Measurements from ENCODE around the gene NCOA4.

DNA sequence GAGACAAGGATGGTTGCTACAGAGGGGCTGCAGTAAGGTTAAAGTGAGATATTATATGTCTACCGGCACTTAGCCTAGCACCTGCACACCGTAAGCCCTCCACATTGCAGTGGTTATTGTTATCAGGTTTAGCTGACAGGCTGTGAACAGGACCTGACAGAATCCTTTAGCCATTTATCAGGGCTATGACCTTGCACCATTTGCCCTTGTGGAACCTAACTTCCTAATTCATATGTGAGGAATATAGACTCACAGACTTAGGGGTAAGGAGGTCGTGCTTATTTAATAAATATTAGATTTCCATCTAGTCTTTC is 10.1 kb downstream of the NCOA4 start:
- TF ChIP-seq, protein P1, sequence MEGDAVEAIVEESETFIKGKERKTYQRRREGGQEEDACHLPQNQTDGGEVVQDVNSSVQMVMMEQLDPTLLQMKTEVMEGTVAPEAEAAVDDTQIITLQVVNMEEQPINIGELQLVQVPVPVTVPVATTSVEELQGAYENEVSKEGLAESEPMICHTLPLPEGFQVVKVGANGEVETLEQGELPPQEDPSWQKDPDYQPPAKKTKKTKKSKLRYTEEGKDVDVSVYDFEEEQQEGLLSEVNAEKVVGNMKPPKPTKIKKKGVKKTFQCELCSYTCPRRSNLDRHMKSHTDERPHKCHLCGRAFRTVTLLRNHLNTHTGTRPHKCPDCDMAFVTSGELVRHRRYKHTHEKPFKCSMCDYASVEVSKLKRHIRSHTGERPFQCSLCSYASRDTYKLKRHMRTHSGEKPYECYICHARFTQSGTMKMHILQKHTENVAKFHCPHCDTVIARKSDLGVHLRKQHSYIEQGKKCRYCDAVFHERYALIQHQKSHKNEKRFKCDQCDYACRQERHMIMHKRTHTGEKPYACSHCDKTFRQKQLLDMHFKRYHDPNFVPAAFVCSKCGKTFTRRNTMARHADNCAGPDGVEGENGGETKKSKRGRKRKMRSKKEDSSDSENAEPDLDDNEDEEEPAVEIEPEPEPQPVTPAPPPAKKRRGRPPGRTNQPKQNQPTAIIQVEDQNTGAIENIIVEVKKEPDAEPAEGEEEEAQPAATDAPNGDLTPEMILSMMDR (conservative IDR thresholded peaks at IDR 0.05; ENCODE audit: low read length) = no peak
- no peak for TF ChIP-seq EZH2phosphoT487 (IDR thresholded peaks at IDR 0.05; ENCODE audit: borderline replicate concordance, low read depth, low read length)
